DND-41 (cell line): Measurements from ENCODE around the gene MYH16.

Source experiments
- ATAC-seq: fragments of 200-7000 bp; cut with Tn5 transposase; 3 replicates; pipeline ENCODE4 v1.9.1; 2021; ENCODE audit warnings: low read depth; ENCODE audit not compliant: insufficient read depth
- DNase-seq: peaks from one replicate; pipeline ENCODE4 v3.0.0-alpha.2; 2020
- H2AFZ ChIP-seq: 2 replicates; pipeline ENCODE4 v1.6.0; 2012; ENCODE audit warnings: low read depth, low read length
- H3K27ac ChIP-seq: 2 replicates; pipeline ENCODE4 v1.5.1; 2012; ENCODE audit warnings: low read length, inconsistent platforms
- H3K27me3 ChIP-seq: fragments of 200-600 bp; sonication (generic); 2 replicates; pipeline ENCODE4 v1.6.0; 2012; ENCODE audit warnings: low read length, mild to moderate bottlenecking, inconsistent platforms; ENCODE audit not compliant: insufficient read depth, poor library complexity
- H3K36me3 ChIP-seq: 2 replicates; pipeline ENCODE4 v1.5.1; 2012; ENCODE audit warnings: low read length, inconsistent platforms; ENCODE audit not compliant: insufficient read depth
- H3K4me1 ChIP-seq: 2 replicates; pipeline ENCODE4 v1.5.1; 2012; ENCODE audit warnings: mild to moderate bottlenecking, low read length; ENCODE audit not compliant: insufficient read depth
- H3K4me2 ChIP-seq: 2 replicates; pipeline ENCODE4 v1.6.0; 2012; ENCODE audit warnings: mild to moderate bottlenecking, moderate library complexity, low read length, inconsistent platforms; ENCODE audit not compliant: insufficient read depth
- H3K4me3 ChIP-seq, 2 experiments: fragments of 200-600 bp in 1 of 2; shearing (Covaris generic) in 1 of 2; 2 replicates each; pipeline ENCODE4 v1.5.1; 2012 to 2016; ENCODE audit warnings: inconsistent platforms in 2 of 2, low read length in 2 of 2, mild to moderate bottlenecking in 2 of 2, low read depth in 1 of 2, moderate library complexity in 1 of 2
- H3K79me2 ChIP-seq: 2 replicates; pipeline ENCODE4 v1.6.0; 2012; ENCODE audit warnings: low read length, inconsistent platforms; ENCODE audit not compliant: insufficient read depth
- H3K9ac ChIP-seq: 2 replicates; pipeline ENCODE4 v1.6.0; 2012; ENCODE audit warnings: low read depth, mild to moderate bottlenecking, inconsistent platforms, low read length, moderate library complexity
- H3K9me3 ChIP-seq: 2 replicates; pipeline ENCODE4 v1.5.1; 2012; ENCODE audit warnings: low read length, moderate library complexity, mild to moderate bottlenecking, inconsistent platforms; ENCODE audit not compliant: insufficient read depth, severe bottlenecking
- H4K20me1 ChIP-seq: 2 replicates; pipeline ENCODE4 v1.6.0; 2012; ENCODE audit warnings: low read length; ENCODE audit not compliant: insufficient read depth
- CTCF ChIP-seq: IDR thresholded peaks from 2 replicates; pipeline ENCODE4 v1.5.1; 2012; ENCODE audit warnings: borderline replicate concordance, low read length, moderate library complexity, mild to moderate bottlenecking; ENCODE audit not compliant: poor library complexity, severe bottlenecking; ENCODE audit errors: extremely low read depth
- EZH2 ChIP-seq: IDR thresholded peaks from 3 replicates; pipeline ENCODE4 v1.6.1; 2012; ENCODE audit warnings: borderline replicate concordance, low read depth, mild to moderate bottlenecking, moderate library complexity, low read length, inconsistent platforms; ENCODE audit not compliant: severe bottlenecking

The MYH16 gene

GRCh38 chr7:99252166-99252895 is 20.3 kb upstream of the MYH16 start:
- no peak overlapping the region for H3K4me3 ChIP-seq
- H3K9me3 ChIP-seq, result no peaks in the 10 kb centered on the region
- TF ChIP-seq EZH2 (no peak), CTCF (no peak)
- ATAC-seq (no peak), DNase-seq (no peak)
- H3K27me3 ChIP-seq, result peaks cover 1% of the 10 kb centered on the region
- no peak overlapping the region for H3K27ac ChIP-seq
- no peak overlapping the region for H3K9ac ChIP-seq
- H3K36me3 ChIP-seq, result no peaks in the 10 kb centered on the region
- no peaks in the 10 kb centered on the region for H4K20me1 ChIP-seq
- no peak overlapping the region for H3K4me2 ChIP-seq
- no peaks in the 10 kb centered on the region for H3K79me2 ChIP-seq
- no peaks in the 10 kb centered on the region for H3K4me1 ChIP-seq
- no peak overlapping the region for H2AFZ ChIP-seq

- Histone ChIP-seq H2AFZ (no peak overlapping the region), H3K27me3 (no peaks in the 10 kb centered on the region), H3K27ac (no peak overlapping the region), H3K4me1 (no peaks in the 10 kb centered on the region), H4K20me1 (no peaks in the 10 kb centered on the region), H3K79me2 (no peaks in the 10 kb centered on the region), H3K36me3 (no peaks in the 10 kb centered on the region), H3K9me3 (no peaks in the 10 kb centered on the region), H3K9ac (no peak overlapping the region), H3K4me2 (no peak overlapping the region), H3K4me3 (no peak overlapping the region)
- DNase-seq (no peak), ATAC-seq (no peak)
- TF ChIP-seq CTCF, result no peak
- no peak for TF ChIP-seq EZH2
Measured at GRCh38 chr7:99253369-99253768, 19.3 kb upstream of the MYH16 start.

- H3K27me3 ChIP-seq, result no peaks in the 10 kb centered on the region
- no peak overlapping the region for H3K9ac ChIP-seq
- no peaks in the 10 kb centered on the region for H4K20me1 ChIP-seq
- ATAC-seq, result no peak
- no peak overlapping the region for H2AFZ ChIP-seq
- H3K36me3 ChIP-seq, result no peaks in the 10 kb centered on the region
- no peak overlapping the region for H3K4me2 ChIP-seq
- H3K9me3 ChIP-seq, result no peaks in the 10 kb centered on the region
- DNase-seq, result no peak
- H3K79me2 ChIP-seq, result no peaks in the 10 kb centered on the region
- H3K27ac ChIP-seq, result no peak overlapping the region
- no peaks in the 10 kb centered on the region for H3K4me1 ChIP-seq
- no peak for TF ChIP-seq CTCF
- TF ChIP-seq EZH2, result no peak
- H3K4me3 ChIP-seq, result no peak overlapping the region
Measured at GRCh38 chr7:99254390-99254789, 18.2 kb upstream of the MYH16 start.
